Measurements from ENCODE around the gene FBLIM1.

FBLIM1 gene

DNA sequence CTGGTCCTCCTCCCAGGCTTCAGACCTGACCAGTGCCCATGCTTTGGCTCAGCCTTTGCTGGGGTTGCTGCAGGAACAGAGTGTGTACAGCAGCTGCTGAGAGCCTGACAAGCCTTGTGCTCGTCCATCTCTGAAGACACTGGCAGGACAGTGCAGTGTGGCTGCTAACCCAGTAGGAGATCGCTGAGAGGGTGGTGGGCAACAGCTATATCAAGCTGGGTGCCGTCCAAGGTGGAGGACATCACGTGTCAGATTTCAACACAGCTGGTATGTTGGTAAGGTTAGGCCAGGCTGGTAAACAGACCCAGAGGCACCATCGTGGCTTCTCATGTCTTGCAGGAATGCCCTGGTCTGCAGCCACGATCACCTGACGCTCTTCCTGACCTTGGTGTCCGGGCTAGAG, 40.4 kb upstream of the FBLIM1 start:
- no peak overlapping the region for H3K27ac ChIP-seq
- no peak for DNase-seq
- no peak overlapping the region for H3K4me3 ChIP-seq (ENCODE audit: low read depth, low read length)
- H3K27me3 ChIP-seq (replicated peaks): no peaks in the 10 kb centered on the region
- TF ChIP-seq, protein P1, sequence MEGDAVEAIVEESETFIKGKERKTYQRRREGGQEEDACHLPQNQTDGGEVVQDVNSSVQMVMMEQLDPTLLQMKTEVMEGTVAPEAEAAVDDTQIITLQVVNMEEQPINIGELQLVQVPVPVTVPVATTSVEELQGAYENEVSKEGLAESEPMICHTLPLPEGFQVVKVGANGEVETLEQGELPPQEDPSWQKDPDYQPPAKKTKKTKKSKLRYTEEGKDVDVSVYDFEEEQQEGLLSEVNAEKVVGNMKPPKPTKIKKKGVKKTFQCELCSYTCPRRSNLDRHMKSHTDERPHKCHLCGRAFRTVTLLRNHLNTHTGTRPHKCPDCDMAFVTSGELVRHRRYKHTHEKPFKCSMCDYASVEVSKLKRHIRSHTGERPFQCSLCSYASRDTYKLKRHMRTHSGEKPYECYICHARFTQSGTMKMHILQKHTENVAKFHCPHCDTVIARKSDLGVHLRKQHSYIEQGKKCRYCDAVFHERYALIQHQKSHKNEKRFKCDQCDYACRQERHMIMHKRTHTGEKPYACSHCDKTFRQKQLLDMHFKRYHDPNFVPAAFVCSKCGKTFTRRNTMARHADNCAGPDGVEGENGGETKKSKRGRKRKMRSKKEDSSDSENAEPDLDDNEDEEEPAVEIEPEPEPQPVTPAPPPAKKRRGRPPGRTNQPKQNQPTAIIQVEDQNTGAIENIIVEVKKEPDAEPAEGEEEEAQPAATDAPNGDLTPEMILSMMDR (IDR thresholded peaks at IDR 0.05; ENCODE audit: low read depth, low read length, missing control alignments): no peak
- H3K36me3 ChIP-seq (replicated peaks): peaks cover 31% of the 10 kb centered on the region
- in situ Hi-C loops (cut with HindIII; ENCODE audit: low pct_ligation_motif_present, low sequenced_read_pairs): no loop called here

DNA sequence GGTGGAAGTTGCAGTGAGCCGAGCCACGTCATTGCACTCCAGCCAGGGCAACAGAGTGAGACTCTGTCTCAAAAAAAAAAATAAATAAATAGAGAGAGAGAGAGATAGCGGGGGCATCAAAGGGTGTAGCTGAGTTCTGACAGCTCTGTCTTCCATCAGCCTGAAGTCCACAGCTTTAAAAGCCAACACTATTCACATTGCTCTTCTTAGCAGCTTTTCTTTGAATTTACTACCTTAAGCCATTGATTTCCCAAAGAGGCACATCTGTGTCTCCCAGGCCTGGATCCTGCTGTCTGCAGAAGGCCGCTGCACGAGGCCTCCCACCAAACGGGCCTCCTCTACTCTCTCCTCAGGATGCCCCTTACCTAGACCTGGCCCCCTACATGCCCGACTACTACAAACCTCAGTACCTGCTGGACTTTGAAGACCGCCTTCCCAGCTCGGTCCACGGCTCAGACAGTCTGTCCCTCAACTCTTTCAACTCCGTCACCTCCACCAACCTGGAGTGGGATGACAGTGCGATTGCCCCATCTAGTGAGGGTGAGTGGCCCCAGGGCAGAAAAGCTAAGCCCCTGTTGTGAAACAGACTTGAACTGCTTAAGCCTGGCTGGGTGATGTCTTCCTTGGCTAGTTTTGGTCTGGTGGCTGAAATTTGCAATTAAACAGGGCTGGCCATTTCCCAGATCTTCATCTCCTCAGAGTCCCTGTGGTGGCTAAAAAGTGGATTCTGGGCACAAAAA, 39.0 kb upstream of the FBLIM1 start:
- DNase-seq: no peak
- in situ Hi-C loops (cut with HindIII; ENCODE audit: low pct_ligation_motif_present, low sequenced_read_pairs): no loop called here
- Histone ChIP-seq H3K4me3 (ENCODE audit: low read depth, low read length) (no peak overlapping the region), H3K27me3 (replicated peaks) (no peaks in the 10 kb centered on the region), H3K36me3 (replicated peaks) (peaks cover 33% of the 10 kb centered on the region), H3K27ac (no peak overlapping the region)
- TF ChIP-seq, protein P1 (IDR thresholded peaks at IDR 0.05; ENCODE audit: low read depth, low read length, missing control alignments): no peak

DNA sequence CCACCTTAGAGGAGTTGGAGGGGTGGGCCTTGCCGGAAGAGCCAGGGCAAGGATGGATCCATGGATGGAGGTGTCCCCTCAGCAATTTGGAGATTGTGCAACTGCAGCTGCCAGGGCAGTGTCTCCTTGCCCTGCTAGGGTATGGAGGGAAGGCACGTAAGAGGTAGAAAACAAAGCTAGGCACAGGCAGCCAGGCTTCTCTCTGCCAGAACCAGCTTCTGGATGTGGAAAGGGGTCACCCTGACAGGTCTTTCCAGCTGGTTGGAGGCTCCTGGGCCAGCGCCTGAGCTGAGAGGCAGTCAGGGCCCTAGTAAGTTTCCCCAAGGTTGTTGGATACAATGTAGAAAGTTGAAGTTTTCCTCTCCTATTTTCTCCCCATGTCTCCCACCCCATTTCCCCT, 37.7 kb upstream of the FBLIM1 start:
- Histone ChIP-seq H3K36me3 (replicated peaks) (peaks cover 33% of the 10 kb centered on the region), H3K27me3 (replicated peaks) (no peaks in the 10 kb centered on the region), H3K4me3 (ENCODE audit: low read depth, low read length) (no peak overlapping the region), H3K27ac (no peak overlapping the region)
- TF ChIP-seq, protein P1 (IDR thresholded peaks at IDR 0.05; ENCODE audit: low read depth, low read length, missing control alignments): no peak
- in situ Hi-C loops (cut with HindIII; ENCODE audit: low pct_ligation_motif_present, low sequenced_read_pairs): no loop called here
- no peak for DNase-seq

DNA sequence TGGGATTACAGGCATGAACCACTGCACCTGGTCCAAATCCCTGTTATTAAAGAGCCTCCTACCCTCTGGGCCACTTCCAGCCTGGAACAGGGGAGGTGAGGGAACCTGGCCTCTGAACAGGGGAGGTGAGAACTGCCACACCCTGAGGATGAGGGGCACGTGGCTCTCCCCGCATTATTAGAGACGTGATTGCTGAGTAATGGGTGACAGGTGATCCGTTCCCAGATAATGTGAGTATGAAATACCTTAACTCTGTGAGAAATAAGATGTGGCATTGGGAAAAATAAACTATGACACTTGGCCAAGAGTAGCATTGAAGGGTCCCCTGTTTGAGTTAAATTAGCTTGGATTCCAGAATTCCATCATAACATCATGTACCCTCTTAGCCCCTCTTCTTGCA, 36.2 kb upstream of the FBLIM1 start:
- H3K27me3 ChIP-seq (replicated peaks): no peaks in the 10 kb centered on the region
- in situ Hi-C loops (cut with HindIII; ENCODE audit: low pct_ligation_motif_present, low sequenced_read_pairs): no loop called here
- no peak overlapping the region for H3K4me3 ChIP-seq (ENCODE audit: low read depth, low read length)
- H3K27ac ChIP-seq: no peak overlapping the region
- no peak for DNase-seq
- TF ChIP-seq, protein P1 (IDR thresholded peaks at IDR 0.05; ENCODE audit: low read depth, low read length, missing control alignments): no peak
- peaks cover 32% of the 10 kb centered on the region for H3K36me3 ChIP-seq (replicated peaks)

DNA sequence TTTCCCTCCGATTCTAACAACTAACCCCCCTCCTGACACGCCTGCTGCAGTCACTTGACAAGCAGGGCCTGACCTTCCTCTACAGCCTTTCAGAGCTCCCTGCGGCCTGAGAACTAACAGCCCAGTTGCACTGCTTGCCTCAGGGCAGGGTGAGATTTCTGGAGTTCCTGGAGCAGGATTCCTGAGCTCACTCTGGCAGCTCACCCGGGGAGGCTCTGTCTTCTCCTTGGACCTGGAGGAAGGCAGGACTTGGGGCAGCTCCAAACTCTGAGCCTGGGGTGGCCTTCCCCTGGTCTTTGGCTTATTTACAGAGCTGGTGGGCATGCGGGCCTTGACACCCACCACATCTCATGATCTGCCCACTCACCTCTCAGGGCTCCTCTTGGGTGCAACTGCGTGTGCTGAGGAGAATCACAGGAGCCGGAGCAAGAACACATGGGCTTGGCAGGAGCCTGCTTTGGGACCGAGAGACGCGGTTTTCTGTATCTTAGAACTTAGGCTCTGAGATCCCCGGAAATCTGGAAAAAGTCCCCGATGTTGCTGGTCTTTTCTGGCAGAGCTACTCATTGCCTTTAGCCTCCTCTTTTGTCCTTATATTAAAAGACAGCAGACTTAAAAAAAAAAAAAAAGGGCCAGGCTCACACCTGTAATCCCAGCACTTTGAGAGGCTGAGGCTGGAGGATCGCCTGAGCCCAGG, 35.6 kb upstream of the FBLIM1 start:
- DNase-seq: no peak
- H3K4me3 ChIP-seq (ENCODE audit: low read depth, low read length): no peak overlapping the region
- H3K27ac ChIP-seq: no peak overlapping the region
- H3K36me3 ChIP-seq (replicated peaks): peaks cover 33% of the 10 kb centered on the region
- TF ChIP-seq, protein P1 (IDR thresholded peaks at IDR 0.05; ENCODE audit: low read depth, low read length, missing control alignments): no peak
- in situ Hi-C loops (cut with HindIII; ENCODE audit: low pct_ligation_motif_present, low sequenced_read_pairs): no loop called here
- H3K27me3 ChIP-seq (replicated peaks): no peaks in the 10 kb centered on the region
